Measurements from ENCODE around the gene ZSCAN10. TPM values are rescaled to one million over a fixed set of nuclear protein-coding genes. Genes with fewer than 3 reads are reported as not detected.

ZSCAN10 gene
- total RNA-seq, 1 experiment from 2014 or later = 207 TPM

DNA sequence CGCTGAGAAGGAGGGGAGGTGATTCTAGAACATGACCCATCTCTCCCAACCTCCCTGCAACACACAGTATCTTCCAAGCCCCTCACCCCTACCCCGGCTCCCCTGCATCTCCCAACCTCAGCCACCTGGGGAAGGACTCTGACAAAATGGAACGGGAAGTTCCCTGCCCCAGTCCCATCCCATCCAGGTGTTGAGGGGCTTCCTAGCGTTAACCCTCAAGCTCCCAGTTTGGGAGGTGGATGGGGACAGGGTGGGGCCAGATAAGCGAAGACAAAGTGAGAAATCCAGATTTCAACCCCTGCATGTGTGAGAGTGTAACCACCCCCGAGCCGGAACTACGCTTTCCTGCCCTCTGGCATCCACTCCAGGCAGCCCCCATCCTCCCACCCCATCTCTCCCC, 1.8 kb downstream of the ZSCAN10 start:
- Histone ChIP-seq H4K91ac (ENCODE audit: insufficient read length, low read depth, low read length) (no peak overlapping the region), H2BK12ac (ENCODE audit: insufficient read length, low read depth, low read length) (no peak overlapping the region), H3K4ac (ENCODE audit: low read depth, low read length) (no peak overlapping the region), H4K5ac (ENCODE audit: insufficient read length, low read depth, low read length) (no peak overlapping the region), H3K79me2 (ENCODE audit: insufficient read depth, low read length) (peaks cover 17% of the 10 kb centered on the region; the same call in 1 of the 2 replicates), H3K18ac (ENCODE audit: insufficient read length, low read depth, low read length) (no peak overlapping the region), H2AFZ (ENCODE audit: low read length) (no peak overlapping the region), H3K14ac (ENCODE audit: insufficient read depth, low read length) (no peak overlapping the region), H3K27me3 (ENCODE audit: insufficient read depth, low read length) (no peaks in the 10 kb centered on the region), H2BK15ac (ENCODE audit: low read depth, low read length) (no peak overlapping the region), H2AK5ac (ENCODE audit: insufficient read length, low read length) (no peak overlapping the region), H3K4me2 (ENCODE audit: insufficient read depth, insufficient read length, low read length) (peak overlapping the region; percentile 94), H4K8ac (replicated peaks; ENCODE audit: insufficient read length, low read depth, low read length) (no peak overlapping the region), H2BK5ac (ENCODE audit: insufficient read length, low read length) (no peak overlapping the region), H3T11ph (ENCODE audit: low read length) (no peak overlapping the region), H3K9me3 (ENCODE audit: control insufficient read depth, low read depth, low read length) (no peaks in the 10 kb centered on the region), H3K56ac (ENCODE audit: insufficient read length, low read depth, low read length) (no peak overlapping the region), H3K4me1 (ENCODE audit: insufficient read depth, low read length) (peaks cover 6% of the 10 kb centered on the region; the same call in 1 of the 2 replicates), H3K79me1 (ENCODE audit: insufficient read depth, low read depth, low read length, poor library complexity, severe bottlenecking) (peaks cover 2% of the 10 kb centered on the region), H3K23me2 (ENCODE audit: insufficient read length, low read depth, low read length, poor library complexity, severe bottlenecking) (peaks cover 26% of the 10 kb centered on the region), H4K20me1 (ENCODE audit: control insufficient read depth, insufficient read depth, insufficient read length) (no peaks in the 10 kb centered on the region), H3K27ac (ENCODE audit: insufficient read length, low read depth, low read length) (peak overlapping the region; percentile 95), H3K23ac (ENCODE audit: insufficient read length, low read depth, low read length) (no peak overlapping the region), H2BK120ac (ENCODE audit: low read depth, low read length, poor library complexity, severe bottlenecking) (no peak overlapping the region), H2BK20ac (ENCODE audit: low read depth, low read length, poor library complexity, severe bottlenecking) (no peak overlapping the region), H3K9ac (ENCODE audit: extremely low read depth, insufficient read length, low read length) (peak overlapping the region; percentile 40)
- Mint-ChIP-seq H3K27ac (peak overlapping the region; percentile 97 to 100 (median 99)), H3K27me3 (ENCODE audit: low read depth) (no peaks in the 10 kb centered on the region; the same call in 1 of the 2 replicates), H3K36me3 (ENCODE audit: insufficient read depth in 1 of 3, low read depth in 3 of 3) (peaks cover 22 to 51% (median 38%) of the 10 kb centered on the region in 3 experiments), H3K4me3 (peak overlapping the region; percentile 98 to 100), H3K9me3 (no peaks in the 10 kb centered on the region), H3K4me1 (peaks cover 46 to 48% of the 10 kb centered on the region in 2 experiments)
- no peak for DNase-seq
- TF ChIP-seq, protein P1, sequence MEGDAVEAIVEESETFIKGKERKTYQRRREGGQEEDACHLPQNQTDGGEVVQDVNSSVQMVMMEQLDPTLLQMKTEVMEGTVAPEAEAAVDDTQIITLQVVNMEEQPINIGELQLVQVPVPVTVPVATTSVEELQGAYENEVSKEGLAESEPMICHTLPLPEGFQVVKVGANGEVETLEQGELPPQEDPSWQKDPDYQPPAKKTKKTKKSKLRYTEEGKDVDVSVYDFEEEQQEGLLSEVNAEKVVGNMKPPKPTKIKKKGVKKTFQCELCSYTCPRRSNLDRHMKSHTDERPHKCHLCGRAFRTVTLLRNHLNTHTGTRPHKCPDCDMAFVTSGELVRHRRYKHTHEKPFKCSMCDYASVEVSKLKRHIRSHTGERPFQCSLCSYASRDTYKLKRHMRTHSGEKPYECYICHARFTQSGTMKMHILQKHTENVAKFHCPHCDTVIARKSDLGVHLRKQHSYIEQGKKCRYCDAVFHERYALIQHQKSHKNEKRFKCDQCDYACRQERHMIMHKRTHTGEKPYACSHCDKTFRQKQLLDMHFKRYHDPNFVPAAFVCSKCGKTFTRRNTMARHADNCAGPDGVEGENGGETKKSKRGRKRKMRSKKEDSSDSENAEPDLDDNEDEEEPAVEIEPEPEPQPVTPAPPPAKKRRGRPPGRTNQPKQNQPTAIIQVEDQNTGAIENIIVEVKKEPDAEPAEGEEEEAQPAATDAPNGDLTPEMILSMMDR (conservative IDR thresholded peaks at IDR 0.05) = 0 out of 3 replicates have a peak, but pooled peaks have one; percentile 9
- WGBS (ENCODE audit: extremely low coverage, insufficient read length, low lambda C conversion rate) = no CpG with 5 or more reads among the region's 8 CpGs

All from H9 (cell line).